OCI-LY3 (cell line): ENCODE results near the gene SMAD5.

Experiments
- H2AFZ ChIP-seq: fragments of 200-600, 300-600 bp; shearing (Covaris generic); 2 replicates; pipeline ENCODE4 v1.6.0; 2014; ENCODE audit warnings: antibody characterized with exemption, low read depth, low read length
- H3K27ac ChIP-seq: fragments of 200-600, 300-600 bp; sonication (generic); 2 replicates; pipeline ENCODE4 v1.5.1; 2014; ENCODE audit warnings: mild to moderate bottlenecking, low read length, moderate library complexity, mixed read lengths
- H3K27me3 ChIP-seq: fragments of 200-600, 300-600 bp; sonication (generic); 2 replicates; pipeline ENCODE4 v1.6.1; 2014; ENCODE audit warnings: low read depth, low read length, mixed read lengths
- H3K36me3 ChIP-seq: fragments of 200-600, 300-600 bp; sonication (generic); replicated peaks from 2 replicates; pipeline ENCODE3; 2014; ENCODE audit warnings: low read depth, low read length, mixed read lengths
- H3K4me1 ChIP-seq: fragments of 300-600, 200-600 bp; sonication (generic); 2 replicates; pipeline ENCODE4 v1.6.1; 2014; ENCODE audit warnings: low read length, mixed read lengths
- H3K4me2 ChIP-seq: fragments of 200-600, 300-600 bp; sonication (generic); 2 replicates; pipeline ENCODE4 v1.6.1; 2014; ENCODE audit warnings: low read length, mixed read lengths
- H3K4me3 ChIP-seq: fragments of 300-600, 200-600 bp; sonication (generic); 2 replicates; pipeline ENCODE4 v1.5.1; 2014; ENCODE audit warnings: antibody characterized with exemption, mild to moderate bottlenecking, low read length, moderate library complexity
- H3K79me2 ChIP-seq: fragments of 300-600, 200-600 bp; shearing (Covaris generic); 2 replicates; pipeline ENCODE4 v1.6.1; 2014; ENCODE audit warnings: mild to moderate bottlenecking, low read length, mixed read lengths
- H3K9ac ChIP-seq: fragments of 300-600, 200-600 bp; shearing (Covaris generic); 2 replicates; pipeline ENCODE4 v1.6.0; 2014; ENCODE audit warnings: mild to moderate bottlenecking, low read length, moderate library complexity
- H3K9me3 ChIP-seq: fragments of 200-600, 300-600 bp; shearing (Covaris generic); 2 replicates; pipeline ENCODE4 v1.6.1; 2014; ENCODE audit warnings: low read length, mixed read lengths; ENCODE audit not compliant: insufficient read depth
- H4K20me1 ChIP-seq: fragments of 200-600, 300-600 bp; sonication (generic); 2 replicates; pipeline ENCODE4 v1.6.1; 2016; ENCODE audit warnings: low read length, mixed read lengths; ENCODE audit not compliant: insufficient read depth
- CTCF ChIP-seq: fragments of 200-600, 300-600 bp; sonication (generic); IDR thresholded peaks from 2 replicates; pipeline ENCODE4 v1.5.1; 2014; ENCODE audit warnings: antibody characterized with exemption, low read length, low read depth
- EZH2phosphoT487 ChIP-seq: fragments of 200-600 bp; shearing (Covaris generic); IDR thresholded peaks from 2 replicates; pipeline ENCODE4 v1.6.1; 2018; ENCODE audit warnings: antibody characterized with exemption, mixed run types, low read depth

The SMAD5 gene

GRCh38 chr5:136115183-136115865 is 17.3 kb upstream of the SMAD5 start:
- no peak overlapping the region for H3K4me2 ChIP-seq
- H3K9ac ChIP-seq: no peak overlapping the region
- H3K4me1 ChIP-seq: no peaks in the 10 kb centered on the region
- peaks cover 7% of the 10 kb centered on the region; the same call in 1 of the 2 replicates for H3K27me3 ChIP-seq
- H3K9me3 ChIP-seq: no peaks in the 10 kb centered on the region
- no peak overlapping the region for H3K4me3 ChIP-seq
- H3K79me2 ChIP-seq: no peaks in the 10 kb centered on the region
- H3K36me3 ChIP-seq: no peaks in the 10 kb centered on the region
- H4K20me1 ChIP-seq: no peaks in the 10 kb centered on the region
- H2AFZ ChIP-seq: no peak overlapping the region
- H3K27ac ChIP-seq: no peak overlapping the region
- TF ChIP-seq CTCF (no peak), EZH2phosphoT487 (no peak)

GRCh38 chr5:136120529-136120928 is 12.1 kb upstream of the SMAD5 start:
- Histone ChIP-seq H3K36me3 (no peaks in the 10 kb centered on the region), H3K9me3 (no peaks in the 10 kb centered on the region), H3K27me3 (peaks cover 9% of the 10 kb centered on the region; the same call in 1 of the 2 replicates), H3K9ac (no peak overlapping the region), H4K20me1 (no peaks in the 10 kb centered on the region), H3K79me2 (no peaks in the 10 kb centered on the region), H3K4me2 (no peak overlapping the region), H3K4me3 (no peak overlapping the region), H3K27ac (no peak overlapping the region), H3K4me1 (no peaks in the 10 kb centered on the region), H2AFZ (no peak overlapping the region)
- TF ChIP-seq CTCF: no peak
- no peak for TF ChIP-seq EZH2phosphoT487

GRCh38 chr5:136123236-136123768 is 9.3 kb upstream of the SMAD5 start:
- Histone ChIP-seq H2AFZ (no peak overlapping the region), H3K4me2 (no peak overlapping the region), H3K4me3 (no peak overlapping the region), H3K9me3 (no peaks in the 10 kb centered on the region), H3K9ac (no peak overlapping the region), H3K79me2 (no peaks in the 10 kb centered on the region), H4K20me1 (no peaks in the 10 kb centered on the region), H3K4me1 (no peaks in the 10 kb centered on the region), H3K36me3 (no peaks in the 10 kb centered on the region), H3K27ac (no peak overlapping the region), H3K27me3 (peaks cover 21% of the 10 kb centered on the region)
- no peak for TF ChIP-seq CTCF
- no peak for TF ChIP-seq EZH2phosphoT487

GRCh38 chr5:136127560-136127959 is 5.1 kb upstream of the SMAD5 start:
- Histone ChIP-seq H2AFZ (no peak overlapping the region), H3K4me2 (no peak overlapping the region), H3K79me2 (no peaks in the 10 kb centered on the region), H3K4me1 (peaks cover 4% of the 10 kb centered on the region; the same call in 1 of the 2 replicates), H3K27me3 (peaks cover 46% of the 10 kb centered on the region), H3K9ac (no peak overlapping the region), H3K4me3 (no peak overlapping the region), H3K36me3 (no peaks in the 10 kb centered on the region), H4K20me1 (no peaks in the 10 kb centered on the region), H3K27ac (no peak overlapping the region), H3K9me3 (no peaks in the 10 kb centered on the region)
- no peak for TF ChIP-seq CTCF
